MM.1S (cell line): Measurements from ENCODE around the gene EIF6.

ENCODE experiments used
- CTCF ChIP-seq: fragments of 300-600 bp; sonication (generic); IDR thresholded peaks from 2 replicates; pipeline ENCODE4 v1.5.1; 2016; ENCODE audit warnings: antibody characterized with exemption, low read length, mixed read lengths
- EZH2 ChIP-seq: fragments of 300-600 bp; sonication (generic); optimal IDR thresholded peaks from 2 replicates; pipeline ENCODE3; 2017; ENCODE audit warnings: low read depth, mild to moderate bottlenecking, antibody characterized with exemption, low read length, mixed read lengths

GRCh38 chr20:35307666-35308653 is 23.4 kb upstream of the EIF6 start:
- TF ChIP-seq EZH2 (no peak), CTCF (no peak)
